GM18868 (cell line): Measurements from ENCODE around the gene UNC80.

Source experiments
- ATAC-seq: cut with Tn5 transposase; IDR thresholded peaks from one replicate; pipeline ENCODE4 v1.9.1; 2021; ENCODE audit warnings: mild to moderate bottlenecking, moderate library complexity; ENCODE audit not compliant: unreplicated experiment

UNC80 gene

GRCh38 chr2:209805351-209805750 is 33.7 kb downstream of the UNC80 start:
- ATAC-seq = no peak

GRCh38 chr2:209806318-209806717 is 34.7 kb downstream of the UNC80 start:
- no peak for ATAC-seq

- ATAC-seq = no peak
Observed at GRCh38 chr2:209808521-209808920, 36.9 kb downstream of the UNC80 start.

- no peak for ATAC-seq
Observed at GRCh38 chr2:209809256-209809655, 37.6 kb downstream of the UNC80 start.

- no peak for ATAC-seq
Observed at GRCh38 chr2:209817844-209818271, 46.2 kb downstream of the UNC80 start.

- no peak for ATAC-seq
Observed at GRCh38 chr2:209818939-209819338, 47.3 kb downstream of the UNC80 start.

- ATAC-seq = no peak
Observed at GRCh38 chr2:209821806-209822205, 50.2 kb downstream of the UNC80 start.

- ATAC-seq = no peak
Observed at GRCh38 chr2:209823484-209823883, 51.9 kb downstream of the UNC80 start.

- no peak for ATAC-seq
Observed at GRCh38 chr2:209824391-209824790, 52.8 kb downstream of the UNC80 start.

GRCh38 chr2:209830722-209831465 is 59.3 kb downstream of the UNC80 start:
- ATAC-seq = no peak

GRCh38 chr2:209834767-209835166 is 63.1 kb downstream of the UNC80 start:
- no peak for ATAC-seq

- ATAC-seq = no peak
Observed at GRCh38 chr2:209840434-209840833, 68.8 kb downstream of the UNC80 start.

- ATAC-seq = no peak
Observed at GRCh38 chr2:209845666-209846065, 74.0 kb downstream of the UNC80 start.

GRCh38 chr2:209864716-209865295 is 93.2 kb downstream of the UNC80 start:
- no peak for ATAC-seq

- no peak for ATAC-seq
Observed at GRCh38 chr2:209868271-209868994, 96.8 kb downstream of the UNC80 start.

GRCh38 chr2:209870067-209870466 is 98.4 kb downstream of the UNC80 start:
- ATAC-seq = no peak

- ATAC-seq = peak; percentile 75
Observed at GRCh38 chr2:209872675-209873074, 101.0 kb downstream of the UNC80 start.

- ATAC-seq = no peak
Observed at GRCh38 chr2:209875270-209875669, 103.6 kb downstream of the UNC80 start.

- no peak for ATAC-seq
Observed at GRCh38 chr2:209876211-209876610, 104.6 kb downstream of the UNC80 start.

- no peak for ATAC-seq
Observed at GRCh38 chr2:209878701-209879100, 107.1 kb downstream of the UNC80 start.

GRCh38 chr2:209900638-209901037 is 129.0 kb downstream of the UNC80 start:
- ATAC-seq = no peak

GRCh38 chr2:209901172-209901571 is 129.5 kb downstream of the UNC80 start:
- ATAC-seq = no peak
